HCT116 (cell line): Measurements from ENCODE around the gene TAC3. TPM values are rescaled to one million over a fixed set of nuclear protein-coding genes. Genes with fewer than 3 reads are reported as not detected.

Experiments used
- ATAC-seq: fragments of 200-7000 bp; cut with Tn5 transposase; 2 replicates; pipeline ENCODE4 v1.9.1; 2020; ENCODE audit warnings: mild to moderate bottlenecking, moderate library complexity
- BruUV-seq: library from RNA; stranded (reverse); fragments of 400-500 nt; replicated peaks from 2 replicates; lab custom pipeline; 2021; lab: Mats Ljungman, UMichigan
- CTCF ChIA-PET: fragments of 300-600 bp; sonication (Branson Sonifier 250); formaldehyde crosslinking; loops from one replicate; lab custom pipeline; 2021; ENCODE audit warnings: antibody characterized with exemption; lab: Charles Lee
- POLR2A ChIA-PET: fragments of 300-600, 350-600 bp; sonication (Branson Sonifier 250); formaldehyde crosslinking; loops from one replicate; lab custom pipeline; 2021; ENCODE audit warnings: antibody characterized with exemption; lab: Charles Lee
- RAD21 ChIA-PET, 2 experiments: fragments of 300-600 bp; sonication (Branson Sonifier 250); formaldehyde crosslinking; loops; one replicate each; lab custom pipeline; 2023; ENCODE audit warnings: low total read pairs in 2 of 2; ENCODE audit not compliant: uncharacterized antibody in 2 of 2, unreplicated experiment in 2 of 2, low non-redundant PET in 1 of 2; lab: Charles Lee
- DNase-seq: peaks from one replicate; pipeline ENCODE4 v3.0.0-alpha.2; 2010; ENCODE audit warnings: low read depth, low spot score
- H2AFZ ChIP-seq: fragments of 200-600 bp; shearing (Covaris generic), sonication (generic); 2 replicates; pipeline ENCODE4 v1.6.1; 2017; ENCODE audit warnings: low read depth, mixed run types, mixed read lengths, antibody characterized with exemption, low read length; ENCODE audit not compliant: poor library complexity, severe bottlenecking
- H3K27ac ChIP-seq: 2 replicates; pipeline ENCODE4 v1.5.1; 2012; ENCODE audit warnings: low read depth, low read length
- H3K27me3 ChIP-seq: fragments of 200-600 bp; sonication (generic); 2 replicates; pipeline ENCODE4 v1.6.1; 2016; ENCODE audit warnings: mixed run types, low read length, mixed read lengths; ENCODE audit not compliant: insufficient read depth
- H3K36me3 ChIP-seq, 2 experiments: fragments of 200-500 bp in 1 of 2; fragments of 200-600 bp in 1 of 2; sonication (Bioruptor generic) in 1 of 2; sonication (generic) in 1 of 2; 2 replicates each; pipeline versions ENCODE4 v1.5.1 to v1.6.1; 2014 to 2016; ENCODE audit warnings: low read length in 2 of 2, inconsistent platforms in 1 of 2, mixed read lengths in 1 of 2, mixed run types in 1 of 2; ENCODE audit not compliant: insufficient read depth in 2 of 2, control insufficient read depth in 1 of 2
- H3K4me1 ChIP-seq, 2 experiments: fragments of 200-600 bp in 1 of 2; sonication (generic) in 1 of 2; 2 replicates each; pipeline versions ENCODE4 v1.5.1 to v1.6.1; 2012 to 2017; ENCODE audit warnings: low read length in 2 of 2, inconsistent platforms in 1 of 2, mild to moderate bottlenecking in 1 of 2, mixed read lengths in 1 of 2, mixed run types in 1 of 2, moderate library complexity in 1 of 2; ENCODE audit not compliant: insufficient read depth in 2 of 2, control insufficient read depth in 1 of 2
- H3K4me2 ChIP-seq: fragments of 200-600 bp; sonication (generic); 2 replicates; pipeline ENCODE4 v1.6.1; 2017; ENCODE audit warnings: mixed run types, low read length, mixed read lengths
- H3K4me3 ChIP-seq, 2 experiments: fragments of 200-600 bp in 1 of 2; sonication (generic) in 1 of 2; replicated peaks in 1 of 2; 2 replicates each; pipeline ENCODE4 v1.5.1; 2011 to 2016; ENCODE audit warnings: low read length in 2 of 2, control low read depth in 1 of 2, low read depth in 1 of 2, mild to moderate bottlenecking in 1 of 2, mixed read lengths in 1 of 2, mixed run types in 1 of 2
- H3K79me2 ChIP-seq: fragments of 200-600 bp; sonication (generic); 2 replicates; pipeline ENCODE4 v1.6.1; 2017; ENCODE audit warnings: mild to moderate bottlenecking, mixed run types, low read length, moderate library complexity, mixed read lengths; ENCODE audit not compliant: insufficient read depth
- H3K9ac ChIP-seq: fragments of 200-600 bp; sonication (generic); 2 replicates; pipeline ENCODE4 v1.6.1; 2016; ENCODE audit warnings: low read length, mixed read lengths
- H3K9me2 ChIP-seq: fragments of 200-600 bp; sonication (generic), shearing (Covaris generic); 2 replicates; pipeline ENCODE4 v1.6.1; 2017; ENCODE audit warnings: mixed run types, mild to moderate bottlenecking, moderate library complexity; ENCODE audit not compliant: insufficient read depth
- H3K9me3 ChIP-seq, 2 experiments: fragments of 200-500 bp in 1 of 2; fragments of 200-600 bp in 1 of 2; sonication (Bioruptor generic) in 1 of 2; sonication (generic) in 1 of 2; 2 replicates each; pipeline ENCODE4 v1.6.1; 2014 to 2017; ENCODE audit warnings: low read length in 2 of 2, mixed read lengths in 2 of 2, inconsistent platforms in 1 of 2, low read depth in 1 of 2, mild to moderate bottlenecking in 1 of 2, mixed run types in 1 of 2, moderate library complexity in 1 of 2; ENCODE audit not compliant: control insufficient read depth in 1 of 2, insufficient read depth in 1 of 2
- H4K20me1 ChIP-seq: fragments of 200-600 bp; sonication (generic), shearing (Covaris generic); 2 replicates; pipeline ENCODE4 v1.6.1; 2017; ENCODE audit warnings: mixed run types, mild to moderate bottlenecking, moderate library complexity; ENCODE audit not compliant: insufficient read depth
- CBX3 ChIP-seq: IDR thresholded peaks from 2 replicates; pipeline ENCODE4 v1.6.1; 2012; ENCODE audit warnings: low read depth
- EGR1 ChIP-seq: IDR thresholded peaks from 2 replicates; pipeline ENCODE4 v1.6.1; 2012; ENCODE audit warnings: low read depth
- ELF1 ChIP-seq: IDR thresholded peaks from 2 replicates; pipeline ENCODE4 v1.6.1; 2012; ENCODE audit warnings: low read depth, borderline replicate concordance
- FOSL1 ChIP-seq: IDR thresholded peaks from 2 replicates; pipeline ENCODE4 v1.6.1; 2012; ENCODE audit warnings: low read depth
- RAD21 ChIP-seq: IDR thresholded peaks from 2 replicates; pipeline ENCODE4 v1.6.1; 2012; ENCODE audit warnings: low read depth, mild to moderate bottlenecking
- SP1 ChIP-seq: IDR thresholded peaks from 2 replicates; pipeline ENCODE4 v1.6.1; 2012; ENCODE audit warnings: low read depth
- SRF ChIP-seq: IDR thresholded peaks from 2 replicates; pipeline ENCODE4 v1.6.1; 2012; ENCODE audit warnings: low read depth
- ZFX ChIP-seq: fragments of 450-650 bp; IDR thresholded peaks from 2 replicates; pipeline ENCODE4 v1.6.1; 2017
- intact Hi-C: fragments of 100-400 bp; cut with micrococcal nuclease; formaldehyde crosslinking; loops from 2 replicates; pipeline ENCODE4 v1.10.0; 2022
- total RNA-seq: library from RNA; stranded (reverse); gene quantifications from one replicate; pipeline ENCODE4 v1.2.1, GENCODE V29; 2021; ENCODE audit not compliant: unreplicated experiment
- TF ChIP-seq, protein P1 (sequence below): IDR thresholded peaks from 2 replicates; pipeline ENCODE4 v1.6.1; 2012
- TF ChIP-seq, protein P2 (sequence below): IDR thresholded peaks from 2 replicates; pipeline ENCODE4 v1.6.1; 2011; ENCODE audit warnings: mild to moderate bottlenecking, low read length, moderate library complexity; ENCODE audit not compliant: insufficient replicate concordance; ENCODE audit errors: extremely low read depth

The TAC3 gene
- total RNA-seq, 1 experiment from 2014 or later: not detected

DNA sequence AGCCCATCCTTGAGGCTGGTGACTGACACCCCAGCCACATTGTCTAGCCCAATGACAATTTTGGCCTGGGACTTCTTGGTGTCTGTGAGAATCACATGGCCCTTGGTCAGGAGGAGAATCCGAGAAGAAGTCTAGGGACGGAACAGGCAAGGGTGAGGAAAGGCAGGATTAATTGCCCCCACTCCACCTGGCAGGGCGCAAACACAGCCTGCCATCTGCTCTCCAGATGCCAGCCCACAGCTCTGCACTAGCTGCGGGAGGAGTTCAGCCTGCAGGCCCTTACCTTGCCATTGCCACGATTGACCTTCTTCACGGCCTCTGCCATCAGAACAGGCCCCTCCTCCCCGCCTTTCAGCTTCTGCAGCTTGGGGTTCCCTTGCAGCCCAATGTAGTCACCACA, 13.1 kb upstream of the TAC3 start:
- Histone ChIP-seq H4K20me1 (no peaks in the 10 kb centered on the region), H3K4me2 (no peak overlapping the region), H3K9ac (no peak overlapping the region), H3K27me3 (peaks cover 6% of the 10 kb centered on the region; the same call in 1 of the 2 replicates), H3K4me1 (peaks cover 12 to 17% of the 10 kb centered on the region in 2 experiments), H3K36me3 (no peaks in the 10 kb centered on the region), H3K27ac (no peak overlapping the region), H2AFZ (no peak overlapping the region), H3K4me3 (no peak overlapping the region), H3K9me3 (no peaks in the 10 kb centered on the region), H3K79me2 (no peaks in the 10 kb centered on the region), H3K9me2 (no peaks in the 10 kb centered on the region)
- POLR2A ChIA-PET: interaction anchor here (1.0 kb wide), 1 partner anchor 23 kb away, joined by 3 read pairs; no protein-coding TSS in a partner anchor
- intact Hi-C loops: no loop called here
- CTCF ChIA-PET: no interaction called here
- no TSS peak for BruUV-seq
- ATAC-seq (no peak), DNase-seq (no peak)
- RAD21 ChIA-PET: no interaction called here
- TF ChIP-seq SP1 (no peak), CBX3 (no peak), ELF1 (no peak), EGR1 (no peak), ZFX (no peak), FOSL1 (no peak), SRF (no peak), RAD21 (no peak)
- TF ChIP-seq, protein P1, sequence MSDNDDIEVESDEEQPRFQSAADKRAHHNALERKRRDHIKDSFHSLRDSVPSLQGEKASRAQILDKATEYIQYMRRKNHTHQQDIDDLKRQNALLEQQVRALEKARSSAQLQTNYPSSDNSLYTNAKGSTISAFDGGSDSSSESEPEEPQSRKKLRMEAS: no peak
- TF ChIP-seq, protein P2, sequence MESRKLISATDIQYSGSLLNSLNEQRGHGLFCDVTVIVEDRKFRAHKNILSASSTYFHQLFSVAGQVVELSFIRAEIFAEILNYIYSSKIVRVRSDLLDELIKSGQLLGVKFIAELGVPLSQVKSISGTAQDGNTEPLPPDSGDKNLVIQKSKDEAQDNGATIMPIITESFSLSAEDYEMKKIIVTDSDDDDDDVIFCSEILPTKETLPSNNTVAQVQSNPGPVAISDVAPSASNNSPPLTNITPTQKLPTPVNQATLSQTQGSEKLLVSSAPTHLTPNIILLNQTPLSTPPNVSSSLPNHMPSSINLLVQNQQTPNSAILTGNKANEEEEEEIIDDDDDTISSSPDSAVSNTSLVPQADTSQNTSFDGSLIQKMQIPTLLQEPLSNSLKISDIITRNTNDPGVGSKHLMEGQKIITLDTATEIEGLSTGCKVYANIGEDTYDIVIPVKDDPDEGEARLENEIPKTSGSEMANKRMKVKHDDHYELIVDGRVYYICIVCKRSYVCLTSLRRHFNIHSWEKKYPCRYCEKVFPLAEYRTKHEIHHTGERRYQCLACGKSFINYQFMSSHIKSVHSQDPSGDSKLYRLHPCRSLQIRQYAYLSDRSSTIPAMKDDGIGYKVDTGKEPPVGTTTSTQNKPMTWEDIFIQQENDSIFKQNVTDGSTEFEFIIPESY: no peak
